ENCODE results near the gene BAHCC1. TPM values are rescaled to one million over a fixed set of nuclear protein-coding genes. Genes with fewer than 3 reads are reported as not detected.
A peak's percentile ranks its signal among the peaks of the same experiment; 100 is the strongest.

The BAHCC1 gene
- total and polyA plus RNA-seq, 9 of the 15 experiments (the other 6 are each of a cell fraction or from before 2014, with no cell fraction given): 0.14 to 26.9 (median 5.0) TPM

DNA sequence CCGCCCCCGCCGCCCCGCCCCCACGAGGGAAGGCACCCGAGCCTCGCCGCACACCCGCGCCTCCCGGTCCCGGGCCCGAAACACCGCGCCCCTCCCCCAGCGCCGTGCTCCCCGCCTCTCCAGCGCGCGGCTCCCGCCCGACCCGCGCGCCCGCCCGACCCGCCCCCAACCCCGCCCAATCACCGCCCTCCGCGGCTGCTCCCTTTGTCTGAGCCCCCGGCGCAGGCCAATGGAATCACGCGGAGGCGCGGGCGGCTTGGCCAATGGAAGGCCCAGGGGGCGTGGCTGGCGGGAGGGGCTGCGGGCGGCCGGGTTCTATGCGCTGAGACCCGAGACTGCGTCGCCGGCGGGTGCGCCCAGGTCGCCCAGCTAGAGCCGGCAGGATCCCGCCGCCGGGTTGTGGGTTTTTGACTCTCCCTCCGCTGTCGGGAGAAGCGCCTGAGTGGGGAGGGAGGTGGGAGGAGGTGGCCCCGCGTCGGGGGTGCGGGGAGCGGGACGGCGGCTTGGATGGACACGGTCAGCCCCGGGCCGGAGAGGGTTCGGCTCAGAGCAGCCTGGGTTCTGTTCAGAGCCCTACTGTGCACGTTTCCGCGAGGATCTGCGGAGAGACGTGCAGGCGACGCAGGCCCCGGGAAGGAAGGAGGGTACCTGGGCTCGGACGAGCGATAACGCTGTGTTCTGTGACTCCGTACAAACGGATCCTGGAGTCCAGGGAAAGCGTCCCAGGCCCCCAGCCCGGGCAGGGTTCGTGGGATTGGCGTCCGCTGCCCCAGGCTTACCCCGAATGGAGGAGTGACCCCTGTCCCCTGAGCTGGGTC, 49.0 kb upstream of the BAHCC1 start (continued):
- TF ChIP-seq, protein P1, sequence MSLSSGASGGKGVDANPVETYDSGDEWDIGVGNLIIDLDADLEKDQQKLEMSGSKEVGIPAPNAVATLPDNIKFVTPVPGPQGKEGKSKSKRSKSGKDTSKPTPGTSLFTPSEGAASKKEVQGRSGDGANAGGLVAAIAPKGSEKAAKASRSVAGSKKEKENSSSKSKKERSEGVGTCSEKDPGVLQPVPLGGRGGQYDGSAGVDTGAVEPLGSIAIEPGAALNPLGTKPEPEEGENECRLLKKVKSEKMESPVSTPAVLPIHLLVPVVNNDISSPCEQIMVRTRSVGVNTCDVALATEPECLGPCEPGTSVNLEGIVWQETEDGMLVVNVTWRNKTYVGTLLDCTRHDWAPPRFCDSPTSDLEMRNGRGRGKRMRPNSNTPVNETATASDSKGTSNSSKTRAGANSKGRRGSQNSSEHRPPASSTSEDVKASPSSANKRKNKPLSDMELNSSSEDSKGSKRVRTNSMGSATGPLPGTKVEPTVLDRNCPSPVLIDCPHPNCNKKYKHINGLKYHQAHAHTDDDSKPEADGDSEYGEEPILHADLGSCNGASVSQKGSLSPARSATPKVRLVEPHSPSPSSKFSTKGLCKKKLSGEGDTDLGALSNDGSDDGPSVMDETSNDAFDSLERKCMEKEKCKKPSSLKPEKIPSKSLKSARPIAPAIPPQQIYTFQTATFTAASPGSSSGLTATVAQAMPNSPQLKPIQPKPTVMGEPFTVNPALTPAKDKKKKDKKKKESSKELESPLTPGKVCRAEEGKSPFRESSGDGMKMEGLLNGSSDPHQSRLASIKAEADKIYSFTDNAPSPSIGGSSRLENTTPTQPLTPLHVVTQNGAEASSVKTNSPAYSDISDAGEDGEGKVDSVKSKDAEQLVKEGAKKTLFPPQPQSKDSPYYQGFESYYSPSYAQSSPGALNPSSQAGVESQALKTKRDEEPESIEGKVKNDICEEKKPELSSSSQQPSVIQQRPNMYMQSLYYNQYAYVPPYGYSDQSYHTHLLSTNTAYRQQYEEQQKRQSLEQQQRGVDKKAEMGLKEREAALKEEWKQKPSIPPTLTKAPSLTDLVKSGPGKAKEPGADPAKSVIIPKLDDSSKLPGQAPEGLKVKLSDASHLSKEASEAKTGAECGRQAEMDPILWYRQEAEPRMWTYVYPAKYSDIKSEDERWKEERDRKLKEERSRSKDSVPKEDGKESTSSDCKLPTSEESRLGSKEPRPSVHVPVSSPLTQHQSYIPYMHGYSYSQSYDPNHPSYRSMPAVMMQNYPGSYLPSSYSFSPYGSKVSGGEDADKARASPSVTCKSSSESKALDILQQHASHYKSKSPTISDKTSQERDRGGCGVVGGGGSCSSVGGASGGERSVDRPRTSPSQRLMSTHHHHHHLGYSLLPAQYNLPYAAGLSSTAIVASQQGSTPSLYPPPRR (CRISPR knock-in tag; IDR thresholded peaks at IDR 0.05; ENCODE audit: borderline replicate concordance): no peak
- TF ChIP-seq TAL1 (IDR thresholded peaks at IDR 0.05) (no peak), FOXP1 (CRISPR knock-in tag; IDR thresholded peaks at IDR 0.05) (no peak), GATAD2B (IDR thresholded peaks at IDR 0.05; ENCODE audit: borderline replicate concordance) (no peak), FUS (optimal IDR thresholded peaks at IDR 0.05; ENCODE audit: low read depth, low read length) (peak; percentile 1), ZNF143 (CRISPR knock-in tag; IDR thresholded peaks at IDR 0.05) (no peak), ZNF282 (CRISPR knock-in tag; IDR thresholded peaks at IDR 0.05) (no peak), MECOM (CRISPR knock-in tag; IDR thresholded peaks at IDR 0.05) (no peak), ASH1L (IDR thresholded peaks at IDR 0.05; ENCODE audit: borderline replicate concordance, low read depth, partially characterized antibody) (no peak), KDM4B (IDR thresholded peaks at IDR 0.05; ENCODE audit: borderline replicate concordance in 2 of 2, low read depth in 1 of 2) (no peak), SRSF3 (IDR thresholded peaks at IDR 0.05; ENCODE audit: insufficient read depth, low read length) (no peak), ELF1 (tag; IDR thresholded peaks at IDR 0.05) (no peak), MEIS2 (IDR thresholded peaks at IDR 0.05; ENCODE audit: partially characterized antibody) (no peak), ARID1B (IDR thresholded peaks at IDR 0.05) (no peak), ZFP30 (CRISPR knock-in tag; IDR thresholded peaks at IDR 0.05; ENCODE audit: borderline replicate concordance) (no peak)
